Activated CD4-positive, alpha-beta T cell treated with anti-CD3 and anti-CD28 coated beads, Interleukin-2, Interleukin-4, amounts not matched to agents 100 ng/mL and 50 ng/mL, durations not matched to agents 16 hours and 8 hours (primary cell): Measurements from ENCODE around the gene VIP.

ENCODE experiments used
- DNase-seq: peaks from one replicate; pipeline ENCODE4 v3.0.0-alpha.2; 2020; ENCODE audit warnings: low spot score

Gene VIP

GRCh38 chr6:152783217-152783878 is 32.8 kb downstream of the VIP start:
- DNase-seq = no peak

DNA sequence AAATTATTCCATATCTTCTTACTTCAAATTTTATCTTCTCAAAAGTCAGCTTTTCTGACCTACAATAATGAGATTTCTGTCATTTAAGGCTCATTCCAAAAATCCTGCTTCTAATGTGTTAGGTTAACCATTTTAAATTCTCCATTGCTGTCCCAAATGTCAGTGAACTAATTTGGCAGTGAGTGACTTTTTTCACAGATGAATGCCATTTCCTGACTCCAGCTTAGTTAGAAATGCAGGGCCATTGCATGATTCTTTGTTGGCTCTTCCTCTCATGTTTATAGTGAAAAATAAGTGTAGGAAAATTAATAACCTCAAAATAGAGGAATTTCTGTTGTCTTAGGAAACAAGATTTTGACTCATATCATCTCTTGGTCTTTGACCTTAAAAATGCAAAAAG is 44.1 kb downstream of the VIP start:
- DNase-seq = no peak

GRCh38 chr6:152804150-152804549 is 53.6 kb downstream of the VIP start:
- no peak for DNase-seq
